K562 (cell line): ENCODE results near the gene LGALS8.

Experiments
- CHD7 ChIP-seq: fragments of 200-600 bp; sonication (generic); IDR thresholded peaks from one replicate; pipeline ENCODE4 v1.6.1; 2012; ENCODE audit warnings: mild to moderate bottlenecking, low read depth, low read length, inconsistent platforms
- GTF2E2 ChIP-seq: fragments of 200-800 bp; sonication (Bioruptor generic); IDR thresholded peaks from 2 replicates; pipeline ENCODE4 v1.6.1; 2016; ENCODE audit warnings: missing genetic modification characterization, missing compliant biosample characterization
- MTA3 ChIP-seq: fragments of 450-650 bp; formaldehyde crosslinking; IDR thresholded peaks from 2 replicates; pipeline ENCODE4 v1.6.1; 2017; ENCODE audit warnings: mild to moderate bottlenecking, borderline replicate concordance
- POLR2AphosphoS2 ChIP-seq: IDR thresholded peaks from 2 replicates; pipeline ENCODE4 v1.6.1; 2012; ENCODE audit warnings: low read length, improper control_type of control experiment
- POLR2AphosphoS5 ChIP-seq: IDR thresholded peaks from 2 replicates; pipeline ENCODE4 v1.6.1; 2011; ENCODE audit warnings: mild to moderate bottlenecking, low read depth, low read length, moderate library complexity; ENCODE audit not compliant: control insufficient read depth, insufficient read depth
- RFX5 ChIP-seq: IDR thresholded peaks from 2 replicates; pipeline ENCODE4 v1.6.1; 2011; ENCODE audit warnings: low read depth, mild to moderate bottlenecking, improper control_type of control experiment, low read length
- SRSF1 ChIP-seq: fragments of 200-400 bp; formaldehyde crosslinking; IDR thresholded peaks from 2 replicates; pipeline ENCODE4 v1.6.1; 2017; ENCODE audit warnings: mild to moderate bottlenecking, low read depth, low read length, moderate library complexity
- TEAD1 ChIP-seq, 2 experiments: fragments of 450-650 bp in 1 of 2; sonication (generic) in 1 of 2; formaldehyde crosslinking; IDR thresholded peaks; 2 replicates each; pipeline versions ENCODE4 v1.4.0 to v1.8.0; 2020 to 2022; ENCODE audit warnings: mild to moderate bottlenecking in 2 of 2, missing genetic modification reagents in 1 of 2
- TEAD2 ChIP-seq: fragments of 450-650 bp; IDR thresholded peaks from 2 replicates; pipeline ENCODE4 v1.6.1; 2016; ENCODE audit warnings: missing genetic modification characterization, control low read depth, missing compliant biosample characterization
- YY1 ChIP-seq, 3 experiments: IDR thresholded peaks; 2 replicates each; pipeline ENCODE4 v1.6.1; 2011; ENCODE audit warnings: low read length in 2 of 3, mild to moderate bottlenecking in 2 of 3, moderate library complexity in 2 of 3, borderline replicate concordance in 1 of 3, control low read depth in 1 of 3, low read depth in 1 of 3; ENCODE audit not compliant: insufficient read depth in 3 of 3, insufficient replicate concordance in 2 of 3, control insufficient read depth in 1 of 3, insufficient read length in 1 of 3; ENCODE audit errors: extremely low read depth in 1 of 3
- ZKSCAN8 ChIP-seq: fragments of 200-800 bp; sonication (Bioruptor generic); IDR thresholded peaks from 2 replicates; pipeline ENCODE4 v1.6.1; 2016; ENCODE audit warnings: missing genetic modification characterization, missing compliant biosample characterization
- ZNF274 ChIP-seq: IDR thresholded peaks from 2 replicates; pipeline ENCODE4 v1.6.1; 2011; ENCODE audit warnings: low read depth, mild to moderate bottlenecking, low read length, moderate library complexity, borderline replicate concordance

GRCh38 chr1:236602171-236602570, 78.4 kb downstream of the LGALS8 start:
- TF ChIP-seq TEAD1 (CRISPR knock-in tag; IDR thresholded peaks at IDR 0.05): no peak
- no peak for TF ChIP-seq ZNF274
- no peak for TF ChIP-seq YY1 (IDR thresholded peaks at IDR 0.05; ENCODE audit: borderline replicate concordance in 1 of 3, control insufficient read depth in 1 of 3, extremely low read depth in 1 of 3, insufficient read depth in 3 of 3, insufficient read length in 1 of 3, insufficient replicate concordance in 2 of 3, low read depth in 1 of 3, low read length in 2 of 3)
- no peak for TF ChIP-seq TEAD2
- TF ChIP-seq CHD7: no peak
- TF ChIP-seq ZKSCAN8 (CRISPR knock-in tag): no peak
- no peak for TF ChIP-seq SRSF1
- TF ChIP-seq POLR2AphosphoS2: no peak
- no peak for TF ChIP-seq GTF2E2 (tag)
- TF ChIP-seq RFX5: no peak
- TF ChIP-seq MTA3: no peak
- no peak for TF ChIP-seq POLR2AphosphoS5
